Natural killer cell (primary cell): ENCODE results near the gene PDE4DIP. TPM values are rescaled to one million over a fixed set of nuclear protein-coding genes. Genes with fewer than 3 reads are reported as not detected.
A peak's percentile ranks its signal among the peaks of the same experiment; 100 is the strongest.
"Not testable (repeated sequence)": the region's sequence is repeated elsewhere in the genome, so short reads cannot be mapped to it uniquely, and the experiment has no call there.

Experiments used
- ATAC-seq, 3 donors: fragments of 150-1000 bp in 2 of 3; fragments of 200-7000 bp in 1 of 3; cut with Tn5 transposase; 1 replicate in 1 of 3; 2 replicates in 2 of 3; pipeline ENCODE4 v1.10.0; 2021; ENCODE audit warnings: mild to moderate bottlenecking in 2 of 3, moderate library complexity in 2 of 3
- DNase-seq, 2 donors: peaks; one replicate each; pipeline versions ENCODE4 v3.0.0 to v3.0.0-alpha.2; 2013 to 2021; ENCODE audit warnings: mixed read lengths in 1 of 2
- H3K27ac ChIP-seq: one replicate; pipeline ENCODE4 v1.5.1; 2013; ENCODE audit warnings: mild to moderate bottlenecking, low read length
- H3K27me3 ChIP-seq: one replicate; pipeline ENCODE4 v1.6.1; 2013; ENCODE audit warnings: low read length; ENCODE audit not compliant: control insufficient read depth, insufficient read depth
- H3K36me3 ChIP-seq: one replicate; pipeline ENCODE4 v1.6.1; 2013; ENCODE audit warnings: low read length; ENCODE audit not compliant: control insufficient read depth, insufficient read depth
- H3K4me1 ChIP-seq: one replicate; pipeline ENCODE4 v1.6.1; 2013; ENCODE audit warnings: low read length; ENCODE audit not compliant: control insufficient read depth, insufficient read depth
- H3K4me3 ChIP-seq: one replicate; pipeline ENCODE4 v1.5.1; 2013; ENCODE audit warnings: low read length
- H3K9me3 ChIP-seq: one replicate; pipeline ENCODE4 v1.6.1; 2013; ENCODE audit warnings: low read length; ENCODE audit not compliant: control insufficient read depth, insufficient read depth
- H3K27ac Mint-ChIP-seq, 2 donors: one replicate each; pipeline ENCODE4 v1.8.0; 2022; ENCODE audit warnings: mild to moderate bottlenecking in 2 of 2, mixed read lengths in 2 of 2, moderate library complexity in 1 of 2
- H3K27me3 Mint-ChIP-seq, 2 donors: one replicate each; pipeline ENCODE4 v1.8.0; 2022; ENCODE audit warnings: low read depth in 2 of 2, mixed read lengths in 2 of 2
- H3K36me3 Mint-ChIP-seq: one replicate; pipeline ENCODE4 v1.8.0; 2022; ENCODE audit warnings: mixed read lengths
- H3K4me1 Mint-ChIP-seq, 2 donors: one replicate each; pipeline ENCODE4 v1.8.0; 2022; ENCODE audit warnings: mixed read lengths in 2 of 2
- H3K4me3 Mint-ChIP-seq: one replicate; pipeline ENCODE4 v1.8.0; 2022; ENCODE audit warnings: mild to moderate bottlenecking, moderate library complexity, mixed read lengths
- H3K9me3 Mint-ChIP-seq, 2 donors: one replicate each; pipeline ENCODE4 v1.8.0; 2022; ENCODE audit warnings: mixed read lengths in 2 of 2
- WGBS: methylation state at CpG from one replicate; pipeline ENCODE4 v1.1.7; 2013; ENCODE audit warnings: missing lambda C conversion rate; ENCODE audit not compliant: insufficient coverage; 5-methylcytosine and 5-hydroxymethylcytosine counted together
- intact Hi-C: fragments of 100-400 bp; cut with micrococcal nuclease; formaldehyde crosslinking; loops from one replicate; pipeline ENCODE4 v1.14.2; 2022
- total RNA-seq, 4 donors: library from RNA; stranded (reverse); fragments of 120-200 nt in 1 of 4; gene quantifications; one replicate each; pipeline versions ENCODE4 v1.2.3 to v1.2.4, GENCODE V29; 2013 to 2022

The PDE4DIP gene
- total RNA-seq, 3 donors from 2014 or later (not counting 1 experiment from before 2014, with no cell fraction given): 13.1 to 23.4 (median 17.5) TPM

DNA sequence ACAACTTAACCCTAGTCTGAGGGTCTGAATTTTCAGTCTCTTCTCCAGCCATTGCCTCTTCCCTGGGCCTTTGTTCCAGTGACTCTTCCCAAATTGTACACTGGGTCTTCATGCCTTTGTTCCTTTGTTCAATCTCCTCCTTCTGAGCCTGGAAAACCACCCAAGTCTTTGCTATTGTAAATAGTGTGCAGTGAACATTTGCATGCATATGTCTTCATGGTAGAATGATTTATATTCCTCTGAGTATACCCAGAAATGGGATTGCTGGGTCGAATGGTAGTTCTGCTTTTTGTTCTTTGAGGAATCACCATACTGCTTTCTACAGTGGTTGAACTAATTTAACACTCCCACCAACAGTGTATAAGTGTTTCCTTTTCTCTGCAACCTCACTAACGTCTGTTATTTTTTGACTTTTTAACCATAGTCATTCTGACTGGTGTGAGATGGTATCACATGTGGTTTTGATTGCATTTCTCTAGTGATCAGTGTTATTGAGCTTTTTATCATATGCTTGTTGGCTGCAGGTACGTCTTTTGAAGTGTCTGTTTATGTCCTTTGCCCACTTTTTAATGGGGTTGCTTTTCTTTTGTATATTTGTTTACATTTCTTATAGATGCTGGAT is 91.3 kb downstream of the PDE4DIP start:
- H3K4me1 Mint-ChIP-seq, H3K9me3 ChIP-seq, H3K9me3 Mint-ChIP-seq, intact Hi-C loops, H3K27me3 Mint-ChIP-seq, H3K4me3 ChIP-seq, DNase-seq, H3K27ac Mint-ChIP-seq, H3K36me3 Mint-ChIP-seq, H3K27me3 ChIP-seq, H3K4me3 Mint-ChIP-seq, H3K27ac ChIP-seq, H3K36me3 ChIP-seq, H3K4me1 ChIP-seq: not testable (repeated sequence)
- ATAC-seq: peak in 2 of 3 donors; percentile 24 to 50
- WGBS: no CpG with 5 or more reads among the region's 3 CpGs

DNA sequence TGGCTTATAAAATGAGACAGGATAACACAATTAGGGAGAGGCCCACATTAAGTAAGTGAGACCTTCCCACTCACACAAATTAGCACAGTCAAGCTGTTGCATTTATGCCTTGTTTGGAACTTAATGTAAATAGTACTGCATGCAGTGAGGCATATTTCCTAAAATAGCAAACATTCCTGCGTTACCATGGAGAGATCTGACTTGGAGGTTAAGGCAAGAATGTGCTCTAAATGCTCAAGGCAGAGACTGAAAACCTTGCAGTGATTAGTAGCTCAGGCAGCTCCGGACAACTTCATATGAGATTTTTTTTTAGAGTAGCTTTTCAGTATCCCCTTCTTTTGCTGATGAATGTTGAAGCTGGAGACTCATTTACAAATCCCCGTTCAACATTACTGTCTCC is 98.7 kb downstream of the PDE4DIP start:
- H3K9me3 ChIP-seq, H3K36me3 ChIP-seq, H3K27me3 Mint-ChIP-seq, ATAC-seq, H3K27me3 ChIP-seq, H3K4me1 ChIP-seq, intact Hi-C loops, H3K4me1 Mint-ChIP-seq, H3K27ac Mint-ChIP-seq, H3K4me3 ChIP-seq, H3K27ac ChIP-seq, H3K4me3 Mint-ChIP-seq, H3K9me3 Mint-ChIP-seq, H3K36me3 Mint-ChIP-seq, DNase-seq: not testable (repeated sequence)
- WGBS: no CpG with 5 or more reads among the region's 3 CpGs

DNA sequence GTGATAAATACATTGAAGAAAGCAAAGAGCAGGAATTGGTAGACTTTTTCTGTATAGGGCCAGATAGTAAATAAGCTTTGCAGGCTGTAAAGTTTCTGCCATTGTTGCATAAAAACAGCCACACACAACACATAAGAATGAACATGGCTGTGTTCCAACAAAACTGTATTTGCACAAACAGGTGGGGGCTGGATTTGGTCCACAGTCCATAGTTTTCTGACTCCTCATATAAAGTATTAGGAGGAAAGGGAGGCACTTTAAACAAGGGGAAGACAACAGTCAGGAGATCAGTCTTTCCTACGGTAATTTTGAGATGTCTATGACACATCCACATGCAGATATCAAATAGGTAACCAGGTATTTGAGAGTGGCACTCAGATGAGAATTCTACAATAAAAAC is 100.9 kb downstream of the PDE4DIP start:
- no CpG with 5 or more reads among the region's 1 CpG for WGBS
- H3K27me3 Mint-ChIP-seq: not testable (repeated sequence)

DNA sequence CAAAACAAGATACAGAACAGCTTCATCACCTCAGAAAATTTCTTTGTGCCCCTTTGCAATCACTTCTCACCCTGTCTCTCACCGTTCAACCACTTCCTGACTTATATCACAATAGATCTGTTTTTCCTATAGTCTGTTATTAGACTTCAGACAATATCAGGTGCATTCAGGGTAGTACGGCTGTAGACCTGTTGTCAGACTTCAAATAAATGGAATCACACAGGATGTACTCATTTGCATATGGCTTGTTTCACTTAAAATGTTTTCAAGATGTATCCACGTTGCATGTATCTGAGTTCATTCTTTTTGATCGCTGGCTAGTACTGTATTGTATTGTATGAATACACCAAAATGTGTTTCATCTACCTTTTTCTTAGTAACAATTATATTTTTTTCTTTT is 104.5 kb downstream of the PDE4DIP start:
- H3K27ac Mint-ChIP-seq, H3K27ac ChIP-seq, H3K27me3 ChIP-seq, H3K4me3 ChIP-seq, H3K9me3 Mint-ChIP-seq, H3K9me3 ChIP-seq, H3K36me3 ChIP-seq, intact Hi-C loops, H3K4me1 ChIP-seq, H3K27me3 Mint-ChIP-seq, H3K36me3 Mint-ChIP-seq, H3K4me3 Mint-ChIP-seq, H3K4me1 Mint-ChIP-seq: not testable (repeated sequence)
- no CpG with 5 or more reads among the region's 4 CpGs for WGBS
- ATAC-seq (peak in 2 of 3 donors; percentile 22 to 30), DNase-seq (peak in 1 of 2 donors; percentile 52)

More for the DNA sequence above, 100.9 kb downstream of the PDE4DIP start:
- H3K4me3 Mint-ChIP-seq, H3K27ac Mint-ChIP-seq, H3K9me3 ChIP-seq, H3K36me3 Mint-ChIP-seq, H3K4me3 ChIP-seq, DNase-seq, H3K9me3 Mint-ChIP-seq, intact Hi-C loops, H3K27me3 ChIP-seq, H3K4me1 ChIP-seq, H3K27ac ChIP-seq, ATAC-seq, H3K36me3 ChIP-seq, H3K4me1 Mint-ChIP-seq: not testable (repeated sequence)

DNA sequence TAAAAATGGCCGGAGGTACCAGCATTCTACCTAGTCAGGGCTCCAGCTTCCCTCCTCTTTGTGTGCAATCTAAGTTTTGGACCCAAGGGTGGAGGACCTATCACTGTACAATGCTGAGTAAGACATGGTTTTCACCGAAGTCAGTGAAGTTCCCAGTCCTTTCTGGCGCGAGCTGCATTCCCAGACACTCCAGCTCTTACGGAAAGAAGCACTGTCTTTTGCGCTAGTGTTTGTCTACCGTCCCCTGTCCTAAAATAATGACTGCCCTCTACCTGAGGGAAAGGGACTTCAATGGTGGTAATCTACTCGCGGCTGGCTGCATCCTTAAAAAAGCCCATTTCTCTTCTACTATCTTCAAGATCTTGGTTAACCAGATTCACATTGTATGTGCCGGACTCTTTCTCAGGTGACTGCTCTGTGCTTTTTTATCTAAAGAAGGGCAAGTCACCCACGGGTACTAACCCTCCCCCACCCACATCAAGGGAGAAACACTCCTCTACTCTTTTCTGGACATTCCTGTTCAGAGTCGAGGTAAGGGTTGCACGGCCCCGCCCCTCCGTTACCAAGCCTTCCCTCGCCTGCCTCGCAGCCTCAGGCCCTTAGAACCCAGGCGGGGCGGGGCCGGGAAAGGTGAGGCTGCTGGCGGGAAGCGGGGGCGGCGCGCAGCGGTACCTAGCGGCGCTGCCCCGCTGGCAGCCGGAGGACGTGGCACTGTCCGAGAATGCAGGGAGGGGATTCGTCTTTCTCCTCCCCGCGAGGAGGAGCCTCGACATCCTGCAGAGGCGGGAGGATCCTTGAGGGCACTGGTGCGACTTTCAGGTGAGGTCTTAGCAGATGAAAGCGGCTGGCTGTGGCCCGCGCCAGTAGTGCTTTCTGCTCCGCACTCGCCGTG is 107.4 kb downstream of the PDE4DIP start:
- intact Hi-C loops, H3K27me3 ChIP-seq, H3K9me3 ChIP-seq, H3K4me1 ChIP-seq, H3K27ac ChIP-seq, H3K36me3 ChIP-seq, H3K27me3 Mint-ChIP-seq, H3K36me3 Mint-ChIP-seq, H3K9me3 Mint-ChIP-seq: not testable (repeated sequence)
- Mint-ChIP-seq H3K4me3 (peak overlapping the region; percentile 90), H3K4me1 (peaks cover 5 to 11% of the 10 kb centered on the region in 2 donors), H3K27ac (peak overlapping the region; percentile 62 to 80)
- DNase-seq: peak; percentile 60 to 79
- ATAC-seq: peak; percentile 77 to 88 (median 83)
- 10% methylated on average over 20 of the region's 44 CpGs for WGBS
- H3K4me3 ChIP-seq: peak overlapping the region; percentile 43

DNA sequence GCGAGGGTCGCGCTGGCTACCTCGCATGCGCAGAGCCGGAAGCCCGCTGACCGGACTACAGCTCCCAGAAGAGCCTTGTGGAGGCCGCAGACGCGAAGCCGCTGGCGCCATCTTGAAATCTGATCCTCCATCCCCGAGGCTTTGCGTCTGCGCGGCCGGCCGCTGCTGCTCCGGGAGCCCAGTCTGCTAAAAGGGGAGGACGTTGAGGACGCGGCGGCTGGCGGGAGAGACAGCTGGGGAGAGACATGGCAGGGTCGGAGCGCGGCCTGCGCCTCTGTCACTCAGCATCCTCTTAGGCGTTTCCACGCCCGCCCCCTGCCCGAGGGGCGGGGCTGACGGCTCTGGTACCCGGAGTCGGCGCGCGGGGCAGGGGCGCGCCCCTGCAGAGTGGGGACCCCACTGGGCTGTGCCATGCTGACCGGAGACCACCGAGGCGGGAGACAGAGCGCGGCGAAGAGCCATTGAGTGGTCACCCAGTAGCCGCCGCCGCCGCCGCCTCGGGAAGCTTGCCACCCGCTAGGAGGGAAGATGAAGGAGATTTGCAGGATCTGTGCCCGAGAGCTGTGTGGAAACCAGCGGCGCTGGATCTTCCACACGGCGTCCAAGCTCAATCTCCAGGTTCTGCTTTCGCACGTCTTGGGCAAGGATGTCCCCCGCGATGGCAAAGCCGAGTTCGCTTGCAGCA is 108.2 kb downstream of the PDE4DIP start:
- Mint-ChIP-seq H3K27ac (peak overlapping the region; percentile 62 to 80), H3K4me3 (peak overlapping the region; percentile 90), H3K4me1 (peaks cover 5 to 11% of the 10 kb centered on the region in 2 donors)
- H3K27me3 ChIP-seq, H3K27ac ChIP-seq, H3K9me3 ChIP-seq, H3K36me3 ChIP-seq, H3K36me3 Mint-ChIP-seq, H3K27me3 Mint-ChIP-seq, H3K9me3 Mint-ChIP-seq, H3K4me1 ChIP-seq, intact Hi-C loops: not testable (repeated sequence)
- WGBS: 0% methylated on average over 15 of the region's 66 CpGs
- DNase-seq (peak in 1 of 2 donors; percentile 46), ATAC-seq (peak; percentile 82 to 90 (median 88))
- peak overlapping the region; percentile 43 for H3K4me3 ChIP-seq

DNA sequence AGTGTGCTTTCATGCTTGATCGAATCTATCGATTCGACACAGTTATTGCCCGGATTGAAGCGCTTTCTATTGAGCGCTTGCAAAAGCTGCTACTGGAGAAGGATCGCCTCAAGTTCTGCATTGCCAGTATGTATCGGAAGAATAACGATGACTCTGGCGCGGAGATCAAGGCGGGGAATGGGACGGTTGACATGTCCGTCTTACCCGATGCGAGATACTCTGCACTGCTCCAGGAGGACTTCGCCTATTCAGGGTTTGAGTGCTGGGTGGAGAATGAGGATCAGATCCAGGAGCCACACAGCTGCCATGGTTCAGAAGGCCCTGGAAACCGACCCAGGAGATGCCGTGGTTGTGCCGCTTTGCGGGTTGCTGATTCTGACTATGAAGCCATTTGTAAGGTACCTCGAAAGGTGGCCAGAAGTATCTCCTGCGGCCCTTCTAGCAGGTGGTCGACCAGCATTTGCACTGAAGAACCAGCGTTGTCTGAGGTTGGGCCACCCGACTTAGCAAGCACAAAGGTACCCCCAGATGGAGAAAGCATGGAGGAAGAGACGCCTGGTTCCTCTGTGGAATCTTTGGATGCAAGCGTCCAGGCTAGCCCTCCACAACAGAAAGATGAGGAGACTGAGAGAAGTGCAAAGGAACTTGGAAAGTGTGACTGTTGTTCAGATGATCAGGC is 108.8 kb downstream of the PDE4DIP start:
- H3K9me3 ChIP-seq, H3K27ac ChIP-seq, ATAC-seq, H3K36me3 Mint-ChIP-seq, H3K36me3 ChIP-seq, H3K27ac Mint-ChIP-seq, H3K27me3 ChIP-seq, H3K9me3 Mint-ChIP-seq, H3K4me1 ChIP-seq, intact Hi-C loops, H3K27me3 Mint-ChIP-seq: not testable (repeated sequence)
- peak; percentile 17 to 38 for DNase-seq
- peak overlapping the region; percentile 35 for H3K4me3 ChIP-seq
- Mint-ChIP-seq H3K4me1 (peaks cover 5 to 11% of the 10 kb centered on the region in 2 donors), H3K4me3 (peak overlapping the region; percentile 78)
- 8% methylated on average over 18 of the region's 28 CpGs for WGBS
